Neural cell (in vitro differentiated cells): ENCODE results near the gene B3GNT5. TPM values are rescaled to one million over a fixed set of nuclear protein-coding genes. Genes with fewer than 3 reads are reported as not detected.
A peak's percentile ranks its signal among the peaks of the same experiment; 100 is the strongest.

Experiments
- H2AFZ ChIP-seq: fragments of 200-600, 300-800 bp; sonication (generic), shearing (Covaris generic); 2 replicates; pipeline ENCODE4 v1.6.0; 2014; ENCODE audit warnings: low read depth, mild to moderate bottlenecking, antibody characterized with exemption, low read length, moderate library complexity
- H3F3A ChIP-seq: fragments of 200-600 bp; shearing (Covaris generic); 2 replicates; pipeline ENCODE4 v1.6.1; 2016; ENCODE audit warnings: mild to moderate bottlenecking, moderate library complexity, mixed read lengths, antibody characterized with exemption, low read length; ENCODE audit not compliant: insufficient read depth, poor library complexity, severe bottlenecking
- H3K27ac ChIP-seq: fragments of 200-600, 300-800 bp; sonication (generic), shearing (Covaris generic); 2 replicates; pipeline ENCODE4 v1.5.1; 2014; ENCODE audit warnings: mild to moderate bottlenecking, low read length, moderate library complexity
- H3K27me3 ChIP-seq: fragments of 300-800, 200-600 bp; sonication (generic), shearing (Covaris generic); 2 replicates; pipeline ENCODE4 v1.6.0; 2014; ENCODE audit warnings: mild to moderate bottlenecking, low read depth, low read length, moderate library complexity; ENCODE audit not compliant: insufficient read depth
- H3K36me3 ChIP-seq: fragments of 300-800, 200-600 bp; sonication (generic), shearing (Covaris generic); 2 replicates; pipeline ENCODE4 v1.5.1; 2014; ENCODE audit warnings: mild to moderate bottlenecking, antibody characterized with exemption, low read length, moderate library complexity; ENCODE audit not compliant: insufficient read depth
- H3K4me2 ChIP-seq: fragments of 300-800, 200-600 bp; sonication (generic), shearing (Covaris generic); 2 replicates; pipeline ENCODE4 v1.6.0; 2014; ENCODE audit warnings: mild to moderate bottlenecking, low read length
- H3K4me3 ChIP-seq: fragments of 300-800, 200-600 bp; sonication (generic), shearing (Covaris generic); 2 replicates; pipeline ENCODE4 v1.5.1; 2014; ENCODE audit warnings: mild to moderate bottlenecking, low read length, moderate library complexity
- H3K79me2 ChIP-seq: fragments of 200-600 bp; shearing (Covaris generic); replicated peaks from 2 replicates; pipeline ENCODE4 v1.6.0; 2014; ENCODE audit warnings: mild to moderate bottlenecking, low read length, moderate library complexity; ENCODE audit not compliant: insufficient read depth
- H3K9ac ChIP-seq: fragments of 300-800, 200-600 bp; sonication (generic), shearing (Covaris generic); 2 replicates; pipeline ENCODE4 v1.6.1; 2016; ENCODE audit warnings: mild to moderate bottlenecking, low read length, mixed read lengths
- H3K9me2 ChIP-seq: fragments of 200-600 bp; shearing (Covaris generic); 2 replicates; pipeline ENCODE4 v1.6.1; 2016; ENCODE audit warnings: mild to moderate bottlenecking, low read length, mixed read lengths; ENCODE audit not compliant: insufficient read depth
- H3K9me3 ChIP-seq: fragments of 200-600, 300-800 bp; sonication (generic), shearing (Covaris generic); 2 replicates; pipeline ENCODE4 v1.6.1; 2016; ENCODE audit warnings: mild to moderate bottlenecking, mixed run types, low read length, moderate library complexity, mixed read lengths
- H4K20me1 ChIP-seq: fragments of 200-600 bp; shearing (Covaris generic); 2 replicates; pipeline ENCODE4 v1.6.1; 2016; ENCODE audit warnings: mild to moderate bottlenecking, mixed run types; ENCODE audit not compliant: insufficient read depth
- EP300 ChIP-seq: fragments of 450-650 bp; conservative IDR thresholded peaks from 2 replicates; pipeline ENCODE4 v1.6.1; 2014; ENCODE audit warnings: antibody characterized with exemption, mild to moderate bottlenecking, moderate library complexity; ENCODE audit not compliant: poor library complexity, severe bottlenecking
- EZH2 ChIP-seq: fragments of 200-600, 300-800 bp; shearing (Covaris generic), sonication (generic); IDR thresholded peaks from 2 replicates; pipeline ENCODE4 v1.6.1; 2014; ENCODE audit warnings: antibody characterized with exemption, low read length, borderline replicate concordance, mild to moderate bottlenecking; ENCODE audit not compliant: insufficient read depth, poor library complexity, severe bottlenecking
- MXI1 ChIP-seq: fragments of 450-650 bp; conservative IDR thresholded peaks from 2 replicates; pipeline ENCODE4 v1.6.1; 2014; ENCODE audit warnings: antibody characterized with exemption, mild to moderate bottlenecking; ENCODE audit not compliant: poor library complexity, severe bottlenecking
- POLR2AphosphoS5 ChIP-seq: IDR thresholded peaks from 2 replicates; pipeline ENCODE4 v1.6.1; 2012
- RAD21 ChIP-seq: fragments of 450-650 bp; conservative IDR thresholded peaks from 2 replicates; pipeline ENCODE4 v1.6.1; 2014; ENCODE audit warnings: antibody characterized with exemption, mild to moderate bottlenecking, moderate library complexity
- SMC3 ChIP-seq: fragments of 450-650 bp; conservative IDR thresholded peaks from 2 replicates; pipeline ENCODE4 v1.6.1; 2014; ENCODE audit warnings: antibody characterized with exemption, mild to moderate bottlenecking, moderate library complexity; ENCODE audit not compliant: poor library complexity
- TAF1 ChIP-seq: IDR thresholded peaks from 2 replicates; pipeline ENCODE4 v1.6.1; 2012; ENCODE audit warnings: low read depth
- polyA plus RNA-seq: library from polyadenylated mRNA; depleted of rRNA; stranded (reverse); fragments of >200 nt; gene quantifications from 2 replicates; pipeline ENCODE4 v1.2.3, GENCODE V29; 2014
- TF ChIP-seq, protein P1 (sequence below): fragments of 450-650 bp; IDR thresholded peaks from 2 replicates; pipeline ENCODE4 v1.5.1; 2014; ENCODE audit warnings: antibody characterized with exemption, mild to moderate bottlenecking, moderate library complexity; ENCODE audit not compliant: poor library complexity, severe bottlenecking
- TF ChIP-seq, protein P2 (sequence below): IDR thresholded peaks from 2 replicates; pipeline ENCODE4 v1.6.1; 2012; ENCODE audit warnings: borderline replicate concordance

Gene B3GNT5
- polyA plus RNA-seq, 1 donor from 2014 or later: 6.1 TPM

DNA sequence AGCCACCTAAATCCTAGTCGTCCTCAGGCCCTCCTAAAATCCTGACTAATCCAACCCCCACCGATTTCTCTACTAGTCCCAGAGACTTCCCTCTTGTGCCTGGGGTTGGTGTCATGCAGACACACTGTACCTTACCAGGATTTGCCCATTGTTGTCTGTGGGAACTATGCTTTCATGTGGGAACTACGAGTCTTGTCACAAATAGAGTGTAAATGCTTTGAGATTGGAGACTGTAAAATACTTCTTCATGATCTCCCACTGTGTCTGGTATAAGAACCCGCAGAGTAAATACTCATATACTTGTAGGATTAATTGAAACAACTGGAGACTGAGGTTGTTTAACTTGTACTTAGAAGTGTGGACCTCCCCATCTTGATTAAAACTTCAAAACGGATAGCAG is 11.2 kb downstream of the B3GNT5 start:
- TF ChIP-seq, protein P1, sequence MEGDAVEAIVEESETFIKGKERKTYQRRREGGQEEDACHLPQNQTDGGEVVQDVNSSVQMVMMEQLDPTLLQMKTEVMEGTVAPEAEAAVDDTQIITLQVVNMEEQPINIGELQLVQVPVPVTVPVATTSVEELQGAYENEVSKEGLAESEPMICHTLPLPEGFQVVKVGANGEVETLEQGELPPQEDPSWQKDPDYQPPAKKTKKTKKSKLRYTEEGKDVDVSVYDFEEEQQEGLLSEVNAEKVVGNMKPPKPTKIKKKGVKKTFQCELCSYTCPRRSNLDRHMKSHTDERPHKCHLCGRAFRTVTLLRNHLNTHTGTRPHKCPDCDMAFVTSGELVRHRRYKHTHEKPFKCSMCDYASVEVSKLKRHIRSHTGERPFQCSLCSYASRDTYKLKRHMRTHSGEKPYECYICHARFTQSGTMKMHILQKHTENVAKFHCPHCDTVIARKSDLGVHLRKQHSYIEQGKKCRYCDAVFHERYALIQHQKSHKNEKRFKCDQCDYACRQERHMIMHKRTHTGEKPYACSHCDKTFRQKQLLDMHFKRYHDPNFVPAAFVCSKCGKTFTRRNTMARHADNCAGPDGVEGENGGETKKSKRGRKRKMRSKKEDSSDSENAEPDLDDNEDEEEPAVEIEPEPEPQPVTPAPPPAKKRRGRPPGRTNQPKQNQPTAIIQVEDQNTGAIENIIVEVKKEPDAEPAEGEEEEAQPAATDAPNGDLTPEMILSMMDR: no peak
- no peak for TF ChIP-seq POLR2AphosphoS5
- no peak for TF ChIP-seq TAF1
- TF ChIP-seq, protein P2, sequence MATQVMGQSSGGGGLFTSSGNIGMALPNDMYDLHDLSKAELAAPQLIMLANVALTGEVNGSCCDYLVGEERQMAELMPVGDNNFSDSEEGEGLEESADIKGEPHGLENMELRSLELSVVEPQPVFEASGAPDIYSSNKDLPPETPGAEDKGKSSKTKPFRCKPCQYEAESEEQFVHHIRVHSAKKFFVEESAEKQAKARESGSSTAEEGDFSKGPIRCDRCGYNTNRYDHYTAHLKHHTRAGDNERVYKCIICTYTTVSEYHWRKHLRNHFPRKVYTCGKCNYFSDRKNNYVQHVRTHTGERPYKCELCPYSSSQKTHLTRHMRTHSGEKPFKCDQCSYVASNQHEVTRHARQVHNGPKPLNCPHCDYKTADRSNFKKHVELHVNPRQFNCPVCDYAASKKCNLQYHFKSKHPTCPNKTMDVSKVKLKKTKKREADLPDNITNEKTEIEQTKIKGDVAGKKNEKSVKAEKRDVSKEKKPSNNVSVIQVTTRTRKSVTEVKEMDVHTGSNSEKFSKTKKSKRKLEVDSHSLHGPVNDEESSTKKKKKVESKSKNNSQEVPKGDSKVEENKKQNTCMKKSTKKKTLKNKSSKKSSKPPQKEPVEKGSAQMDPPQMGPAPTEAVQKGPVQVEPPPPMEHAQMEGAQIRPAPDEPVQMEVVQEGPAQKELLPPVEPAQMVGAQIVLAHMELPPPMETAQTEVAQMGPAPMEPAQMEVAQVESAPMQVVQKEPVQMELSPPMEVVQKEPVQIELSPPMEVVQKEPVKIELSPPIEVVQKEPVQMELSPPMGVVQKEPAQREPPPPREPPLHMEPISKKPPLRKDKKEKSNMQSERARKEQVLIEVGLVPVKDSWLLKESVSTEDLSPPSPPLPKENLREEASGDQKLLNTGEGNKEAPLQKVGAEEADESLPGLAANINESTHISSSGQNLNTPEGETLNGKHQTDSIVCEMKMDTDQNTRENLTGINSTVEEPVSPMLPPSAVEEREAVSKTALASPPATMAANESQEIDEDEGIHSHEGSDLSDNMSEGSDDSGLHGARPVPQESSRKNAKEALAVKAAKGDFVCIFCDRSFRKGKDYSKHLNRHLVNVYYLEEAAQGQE: no peak
- TF ChIP-seq RAD21: no peak
- no peak for TF ChIP-seq SMC3
- no peak for TF ChIP-seq EZH2
- no peak for TF ChIP-seq EP300
- TF ChIP-seq MXI1: no peak
- Histone ChIP-seq H3K9ac (no peak overlapping the region), H3K9me2 (no peaks in the 10 kb centered on the region), H3K9me3 (no peaks in the 10 kb centered on the region), H2AFZ (no peak overlapping the region), H3K79me2 (peaks cover 5% of the 10 kb centered on the region), H3K27ac (no peak overlapping the region), H4K20me1 (no peaks in the 10 kb centered on the region), H3K4me3 (no peak overlapping the region), H3K36me3 (no peaks in the 10 kb centered on the region), H3K4me2 (no peak overlapping the region), H3F3A (no peaks in the 10 kb centered on the region), H3K27me3 (no peaks in the 10 kb centered on the region)

DNA sequence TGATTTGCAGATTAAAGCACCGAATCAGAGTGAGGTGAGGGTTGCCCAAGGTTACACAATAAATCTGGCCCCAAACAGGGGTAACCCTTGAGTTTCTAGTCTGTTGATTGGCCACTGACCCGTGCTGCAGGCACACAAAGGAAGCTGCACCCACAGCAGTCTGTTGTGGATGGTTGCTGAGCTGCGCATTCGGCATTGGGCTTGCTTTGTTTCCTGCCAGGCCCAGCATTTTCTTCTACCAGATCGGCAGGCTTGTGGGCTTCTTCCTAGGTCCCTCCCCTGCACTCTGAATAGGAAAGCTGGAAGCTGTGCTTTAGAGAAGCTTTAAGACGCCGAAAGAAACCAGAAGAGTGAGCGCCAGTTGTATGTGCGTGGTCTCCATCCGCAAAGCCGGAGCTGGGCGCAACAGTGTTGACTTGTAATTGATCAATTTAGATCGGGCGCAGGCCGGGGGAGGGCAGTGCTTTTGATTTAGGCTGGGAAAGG is 12.1 kb downstream of the B3GNT5 start:
- Histone ChIP-seq H3K4me2 (peak overlapping the region; percentile 69), H3K36me3 (peaks cover 4% of the 10 kb centered on the region), H3K9me2 (no peaks in the 10 kb centered on the region), H3K27me3 (no peaks in the 10 kb centered on the region), H3K27ac (peak overlapping the region; percentile 56), H4K20me1 (no peaks in the 10 kb centered on the region), H3K9me3 (no peaks in the 10 kb centered on the region), H3K9ac (peak overlapping the region; percentile 64), H3K4me3 (peak overlapping the region; percentile 58), H2AFZ (peak overlapping the region; percentile 49), H3F3A (no peaks in the 10 kb centered on the region), H3K79me2 (peaks cover 5% of the 10 kb centered on the region)
- TF ChIP-seq SMC3 (no peak), TAF1 (no peak), MXI1 (no peak), POLR2AphosphoS5 (peak; percentile 64), EP300 (no peak), RAD21 (no peak), EZH2 (no peak)
- TF ChIP-seq, protein P2: peak; percentile 36
